HCEC 1CT (cell line): ENCODE data around the gene ZBTB5.
"Not testable (repeated sequence)": the region's sequence is repeated elsewhere in the genome, so short reads cannot be mapped to it uniquely, and the experiment has no call there.

Experiments
- DNase-seq: peaks from one replicate; pipeline ENCODE4 v3.0.0-alpha.2; 2017

ZBTB5 gene

DNA sequence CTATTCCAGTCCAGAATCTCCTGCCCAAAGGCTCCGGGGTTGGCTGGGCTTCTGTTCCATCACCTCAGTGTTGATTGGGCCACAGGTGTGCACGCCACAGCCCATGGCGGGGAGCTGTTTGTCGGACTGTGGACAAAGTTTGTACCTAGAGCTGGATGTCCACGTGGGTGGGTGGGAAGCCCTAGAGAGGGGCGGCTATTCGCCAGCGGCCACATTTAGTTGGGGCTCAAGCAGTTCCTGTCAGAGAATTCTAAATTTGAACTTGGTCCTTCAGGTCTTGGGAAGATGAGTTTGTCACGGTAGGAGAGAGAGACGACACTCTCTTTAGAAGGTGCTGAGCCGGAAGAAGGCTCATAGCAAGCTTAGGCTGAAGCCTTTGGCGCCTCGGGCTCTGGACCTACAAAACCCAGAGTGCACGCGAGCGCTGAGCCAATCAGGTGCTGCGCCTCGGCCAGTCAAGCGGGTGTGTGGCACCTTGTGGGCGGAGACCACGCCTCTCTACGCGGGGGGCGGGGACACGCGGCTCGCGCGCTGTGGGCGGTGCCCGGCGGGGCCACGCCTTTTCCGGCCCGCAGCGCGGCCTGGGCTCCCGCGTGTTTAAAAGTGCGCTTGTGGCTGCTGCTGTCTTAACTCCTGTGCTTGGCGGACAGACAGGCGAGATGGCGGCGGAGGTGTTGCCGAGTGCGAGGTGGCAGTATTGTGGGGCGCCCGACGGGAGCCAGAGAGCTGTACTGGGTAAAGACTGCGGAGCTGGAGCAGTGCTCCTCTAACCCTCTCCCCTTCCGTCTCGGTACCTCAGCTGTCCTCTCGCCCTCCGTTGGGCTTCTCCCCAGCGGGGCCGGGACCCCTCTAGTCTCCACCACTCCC, 20.4 kb upstream of the ZBTB5 start, which contains the start of gene POLR1E:
POLR1E (plus strand) TSS at position 560 of the 867 bp plus-strand sequence; CDS start at position 660, 100 bp downstream.
- DNase-seq: peak; percentile 89

DNA sequence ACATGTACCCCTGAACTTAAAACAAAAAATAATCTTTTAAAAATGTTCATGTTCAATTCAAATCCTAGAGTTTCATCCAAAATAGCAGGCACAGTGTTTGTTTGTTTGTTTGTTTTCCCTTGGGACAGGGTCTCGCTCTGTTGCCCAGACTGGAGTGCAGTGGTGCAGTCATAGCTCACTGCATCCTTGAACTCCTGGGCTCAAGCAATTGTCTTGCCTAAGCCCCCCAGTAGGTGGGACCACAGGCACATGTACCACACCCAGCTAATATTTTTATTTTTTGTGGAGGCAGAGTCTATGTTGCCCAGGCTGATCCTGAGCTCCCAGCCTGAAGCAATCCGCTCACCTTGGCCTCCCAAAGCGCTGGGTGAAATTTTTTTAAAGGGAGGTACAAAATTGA, 15.5 kb upstream of the ZBTB5 start:
- DNase-seq: no peak

DNA sequence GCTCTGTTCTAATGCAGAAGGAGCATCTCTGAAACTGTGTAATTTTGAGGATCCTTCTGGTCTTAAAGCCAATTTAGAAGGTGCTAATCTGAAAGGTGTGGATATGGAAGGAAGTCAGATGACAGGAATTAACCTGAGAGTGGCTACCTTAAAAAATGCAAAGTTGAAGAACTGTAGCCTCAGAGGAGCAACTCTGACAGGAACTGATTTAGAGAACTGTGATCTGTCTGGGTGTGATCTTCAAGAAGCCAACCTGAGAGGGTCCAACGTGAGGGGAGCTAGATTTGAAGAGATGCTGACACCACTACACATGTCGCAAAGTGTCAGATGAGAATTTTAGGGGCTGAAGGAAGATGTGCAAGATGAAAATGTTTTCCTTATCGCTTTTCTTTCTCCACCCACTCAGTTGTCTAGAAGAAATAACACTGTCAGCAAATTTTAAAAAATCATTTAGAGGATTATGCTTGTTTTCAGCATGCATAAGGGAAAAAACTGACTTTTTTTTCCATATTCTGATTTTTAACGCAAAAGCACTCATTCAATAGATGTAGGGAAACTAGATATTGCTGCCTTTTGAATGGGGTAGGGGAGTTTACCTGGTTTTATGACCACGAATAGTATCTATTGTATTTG, 12.9 kb upstream of the ZBTB5 start:
- not testable (repeated sequence) for DNase-seq

DNA sequence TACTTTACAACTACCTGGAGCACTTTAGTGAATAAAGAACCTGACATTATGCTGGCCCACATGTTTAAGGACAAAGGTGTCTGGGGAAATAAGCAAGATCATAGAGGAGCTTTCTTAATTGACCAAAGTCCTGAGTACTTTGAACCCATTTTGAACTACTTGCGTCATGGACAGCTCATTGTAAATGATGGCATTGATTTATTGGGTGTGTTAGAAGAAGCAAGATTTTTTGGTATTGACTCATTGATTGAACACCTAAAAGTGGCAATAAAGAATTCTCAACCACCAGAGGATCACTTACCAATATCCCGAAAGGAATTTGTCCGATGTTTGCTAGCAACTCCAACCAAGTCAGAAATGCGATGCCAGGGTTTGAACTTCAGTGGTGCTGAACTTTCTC, 12.2 kb upstream of the ZBTB5 start:
- DNase-seq: peak; percentile 25

DNA sequence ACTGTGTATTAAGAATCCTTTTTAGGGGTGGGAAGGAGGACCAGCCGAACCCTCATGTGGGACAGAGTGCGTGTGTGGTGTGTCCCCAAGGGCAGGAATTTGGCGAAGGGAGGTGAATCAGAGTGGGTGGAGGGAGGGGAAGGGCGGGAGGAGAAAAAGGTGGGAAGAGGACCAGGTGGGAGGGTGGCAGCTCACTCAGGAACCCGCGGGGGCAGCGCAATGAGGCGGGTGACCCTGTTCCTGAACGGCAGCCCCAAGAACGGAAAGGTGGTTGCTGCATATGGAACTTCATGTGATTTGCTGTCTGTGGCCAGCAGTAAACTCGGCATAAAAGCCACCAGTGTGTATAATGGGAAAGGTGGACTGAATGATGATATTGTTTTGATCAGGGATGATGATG, 11.7 kb upstream of the ZBTB5 start:
- no peak for DNase-seq

DNA sequence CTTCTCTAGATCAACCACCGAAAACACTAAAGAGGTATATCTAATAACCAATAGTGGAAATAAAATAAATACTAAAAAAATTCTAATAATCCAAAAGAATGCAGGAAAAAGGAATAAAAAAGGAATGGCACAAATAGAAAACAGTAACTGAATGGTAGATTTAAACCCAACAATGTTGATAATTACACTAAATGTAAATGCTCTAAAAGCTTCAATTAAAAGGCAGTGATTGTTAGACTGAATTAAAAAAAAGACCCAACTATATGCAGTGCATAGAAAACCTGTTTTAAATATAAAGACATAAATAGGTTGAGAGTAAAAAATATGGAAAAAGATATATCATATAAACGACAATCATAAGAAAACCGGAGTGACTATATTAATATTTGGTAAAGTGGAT, 9.2 kb upstream of the ZBTB5 start:
- DNase-seq: no peak

DNA sequence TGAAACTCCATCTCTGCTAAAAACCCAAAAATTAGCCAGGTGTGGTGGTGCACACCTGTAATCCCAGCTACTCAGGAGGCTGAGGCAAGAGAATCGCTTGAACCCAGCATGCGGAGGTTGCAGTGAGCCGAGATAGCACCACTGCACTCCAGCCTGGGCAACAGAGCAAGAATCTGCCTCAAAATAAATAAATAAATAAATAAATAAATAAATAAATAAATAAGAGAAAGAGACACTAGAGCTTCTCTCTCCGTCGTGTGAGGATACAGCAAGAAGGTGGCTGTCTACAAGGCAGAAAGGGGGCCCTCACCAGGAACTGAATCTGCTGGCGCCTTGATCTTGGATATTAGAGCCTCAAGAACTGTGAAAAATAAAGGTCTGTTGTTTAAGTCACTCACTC, 8.7 kb upstream of the ZBTB5 start:
- DNase-seq: not testable (repeated sequence)

DNA sequence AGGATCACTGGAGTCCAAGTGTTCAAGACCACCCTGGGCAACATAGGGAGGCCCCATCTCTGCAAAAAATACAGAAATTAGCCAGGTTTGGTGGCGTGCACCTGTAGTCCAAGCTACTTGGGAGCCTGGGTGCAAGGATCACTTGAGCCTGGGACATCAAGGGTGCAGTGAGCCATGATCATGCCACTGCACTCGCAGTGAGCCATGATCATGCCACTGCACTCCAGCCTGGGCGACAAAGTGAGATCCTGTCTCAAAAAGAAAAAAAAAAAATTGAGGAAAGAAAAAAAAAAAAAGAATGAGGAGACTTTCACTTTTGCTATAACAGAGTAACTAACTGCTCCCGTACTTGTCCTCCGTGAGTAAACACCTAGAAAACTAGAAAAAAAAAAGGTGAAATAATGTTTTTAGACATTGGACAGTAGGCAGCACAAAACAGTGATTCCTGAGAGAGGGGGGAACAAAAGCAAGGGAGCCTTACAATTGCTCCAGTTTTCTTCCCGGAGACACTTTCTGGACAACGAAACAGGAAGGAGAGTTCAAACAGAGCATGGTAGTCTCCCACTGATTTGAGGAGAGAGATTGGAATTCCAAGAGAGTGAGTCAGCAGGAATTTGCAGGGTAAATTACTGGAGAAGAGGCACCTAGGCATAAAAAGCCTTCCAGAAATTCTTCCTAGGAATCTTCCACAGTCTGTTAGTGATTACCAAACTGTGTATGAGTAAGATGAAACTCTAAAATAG, 6.9 kb upstream of the ZBTB5 start:
- peak; percentile 95 for DNase-seq

DNA sequence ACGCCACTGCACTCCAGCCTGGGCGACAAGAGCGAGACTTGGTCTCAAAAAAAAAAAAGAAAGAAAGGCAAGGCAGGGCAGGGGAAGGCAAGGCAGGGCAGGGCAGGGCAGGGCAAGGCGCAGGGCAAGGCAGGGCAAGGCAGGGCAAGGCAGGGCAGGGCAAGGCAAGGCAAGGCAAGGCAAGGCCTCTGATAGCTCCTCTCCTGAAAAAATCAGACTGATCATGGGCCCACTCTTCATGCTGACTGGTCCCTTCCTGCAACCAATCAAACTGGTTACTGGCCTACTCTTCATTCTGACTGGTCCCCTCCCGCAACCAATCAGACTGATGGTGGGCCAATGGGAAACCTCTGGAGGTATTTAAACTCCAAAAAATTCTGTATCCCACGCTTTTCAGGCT, 3.4 kb upstream of the ZBTB5 start:
- no peak for DNase-seq

DNA sequence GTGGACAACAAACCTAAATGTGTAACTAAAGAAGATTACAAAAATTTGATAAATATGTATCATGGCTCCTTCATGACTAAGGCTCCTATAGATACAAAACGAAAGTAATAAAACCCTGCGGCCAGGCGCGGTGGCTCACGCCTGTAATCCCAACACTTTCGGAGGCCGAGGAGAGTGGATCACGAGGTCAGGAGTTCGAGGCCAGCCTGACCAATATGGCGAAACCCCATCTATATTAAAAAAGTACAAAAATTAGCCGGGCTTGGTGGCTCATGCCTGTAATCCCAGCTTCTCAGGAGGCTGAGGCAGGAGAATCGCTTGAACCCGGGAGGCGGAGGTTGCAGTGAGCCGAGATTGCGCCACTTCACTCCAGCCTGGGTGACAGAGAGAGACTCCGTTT, 2.3 kb upstream of the ZBTB5 start:
- not testable (repeated sequence) for DNase-seq

DNA sequence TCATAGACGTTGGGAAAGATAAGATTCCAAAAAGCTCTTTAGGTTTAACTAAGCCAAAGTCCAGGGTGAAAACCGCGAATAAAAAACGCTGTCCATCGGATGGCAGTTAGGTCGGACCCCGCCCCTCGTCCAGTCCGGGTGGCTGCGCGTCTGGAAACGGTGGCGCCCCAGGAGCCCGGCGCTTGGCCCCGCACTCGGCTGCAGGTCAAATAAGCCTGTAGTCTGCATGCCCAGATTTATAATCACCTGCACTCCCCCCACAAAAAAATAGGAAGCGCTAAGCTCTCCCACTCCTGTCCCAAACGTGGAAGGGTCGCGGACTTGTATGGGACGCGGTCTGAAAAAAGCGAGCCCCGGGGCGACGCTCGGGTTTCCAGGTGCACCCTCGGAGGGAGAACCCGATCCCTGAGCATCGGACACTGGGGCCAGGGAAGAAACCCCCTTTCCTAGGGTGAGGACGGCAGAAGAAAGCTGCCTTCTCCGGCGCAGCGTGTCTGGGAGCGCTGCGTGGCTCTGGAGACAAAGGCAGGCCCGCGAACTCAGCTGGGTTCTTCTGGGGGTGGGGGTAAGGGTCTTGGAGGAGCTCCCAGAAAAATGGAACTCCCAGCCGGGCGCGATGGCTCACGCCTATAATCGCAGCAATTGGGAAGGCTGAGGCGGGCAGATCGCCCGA, 923 bp upstream of the ZBTB5 start:
- peak; percentile 86 for DNase-seq

DNA sequence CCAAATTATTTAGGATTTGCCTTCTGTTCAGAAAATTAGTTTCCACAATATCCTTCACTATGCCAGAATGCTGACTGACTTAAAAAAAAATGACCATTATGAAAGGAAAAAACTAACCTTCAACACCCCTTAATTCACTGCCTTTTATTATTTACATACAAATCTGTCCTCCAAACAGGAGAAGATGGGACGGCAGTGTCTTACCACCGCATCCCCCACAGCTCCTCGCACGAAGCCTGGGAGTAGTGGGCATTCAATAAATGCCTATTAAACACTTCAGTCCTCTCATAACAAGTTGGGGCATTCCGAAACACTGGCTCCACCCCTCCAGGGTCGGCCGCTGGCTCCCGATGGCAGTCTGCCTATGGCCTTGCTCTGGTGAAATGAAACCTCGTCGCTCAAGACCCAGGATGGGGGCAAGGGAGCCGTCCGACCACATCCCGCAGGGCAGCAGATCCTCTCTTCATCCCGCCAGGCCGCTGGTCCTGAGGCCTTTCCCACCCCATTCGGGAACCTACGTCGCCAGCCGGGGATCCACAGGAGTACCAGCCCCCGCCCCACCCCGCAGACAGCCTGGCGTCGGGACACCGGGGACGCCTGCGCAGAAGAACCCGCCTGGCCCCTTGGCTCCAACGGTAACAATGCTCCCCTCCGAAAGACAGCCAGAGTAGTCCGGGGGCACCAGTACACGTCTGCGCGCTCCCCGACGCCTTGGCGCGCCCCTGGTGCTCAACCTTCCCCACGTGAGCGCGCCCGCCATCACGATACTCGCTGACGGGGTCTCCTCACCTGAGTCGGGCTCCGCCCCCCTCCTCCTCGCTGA, 613 bp downstream of the ZBTB5 start:
- peak; percentile 64 for DNase-seq

DNA sequence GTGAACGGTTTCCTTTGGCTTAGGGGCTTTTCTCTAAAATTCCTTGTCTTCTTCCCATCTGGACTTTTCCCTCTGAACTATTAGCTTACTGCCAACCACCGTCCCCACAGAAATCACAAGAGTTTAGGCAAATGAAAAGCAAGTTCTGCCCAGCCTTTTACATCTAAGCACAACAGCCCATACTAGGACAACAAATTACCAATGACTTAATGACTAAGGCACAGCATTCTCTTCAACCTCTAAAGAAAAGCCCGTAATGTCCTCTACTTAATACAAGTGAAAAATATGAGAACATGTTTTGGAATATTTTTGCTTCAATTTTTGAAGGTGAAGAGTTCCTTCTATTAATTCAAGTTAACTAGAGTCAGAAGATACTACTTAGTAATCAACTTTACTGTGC, 1.2 kb downstream of the ZBTB5 start:
- no peak for DNase-seq

DNA sequence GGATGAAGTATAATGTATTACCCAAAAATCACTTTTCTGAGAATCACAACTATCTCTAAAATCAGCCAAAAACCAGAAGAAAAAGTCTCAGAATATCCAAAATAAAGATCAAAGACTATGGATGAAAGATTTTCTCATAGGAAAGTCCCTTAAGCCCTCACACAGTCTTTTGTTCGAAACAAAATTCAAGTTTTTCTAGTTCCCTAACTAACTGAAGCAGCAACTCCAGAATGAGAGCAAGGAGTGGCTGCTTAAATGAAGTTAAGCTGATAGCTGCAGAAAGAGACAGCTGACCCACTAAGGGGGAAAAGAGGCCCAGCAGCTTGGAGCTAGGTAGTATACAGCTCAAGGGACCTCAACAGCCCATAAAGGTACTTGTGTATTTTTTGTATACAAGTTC, 8.4 kb downstream of the ZBTB5 start:
- no peak for DNase-seq

DNA sequence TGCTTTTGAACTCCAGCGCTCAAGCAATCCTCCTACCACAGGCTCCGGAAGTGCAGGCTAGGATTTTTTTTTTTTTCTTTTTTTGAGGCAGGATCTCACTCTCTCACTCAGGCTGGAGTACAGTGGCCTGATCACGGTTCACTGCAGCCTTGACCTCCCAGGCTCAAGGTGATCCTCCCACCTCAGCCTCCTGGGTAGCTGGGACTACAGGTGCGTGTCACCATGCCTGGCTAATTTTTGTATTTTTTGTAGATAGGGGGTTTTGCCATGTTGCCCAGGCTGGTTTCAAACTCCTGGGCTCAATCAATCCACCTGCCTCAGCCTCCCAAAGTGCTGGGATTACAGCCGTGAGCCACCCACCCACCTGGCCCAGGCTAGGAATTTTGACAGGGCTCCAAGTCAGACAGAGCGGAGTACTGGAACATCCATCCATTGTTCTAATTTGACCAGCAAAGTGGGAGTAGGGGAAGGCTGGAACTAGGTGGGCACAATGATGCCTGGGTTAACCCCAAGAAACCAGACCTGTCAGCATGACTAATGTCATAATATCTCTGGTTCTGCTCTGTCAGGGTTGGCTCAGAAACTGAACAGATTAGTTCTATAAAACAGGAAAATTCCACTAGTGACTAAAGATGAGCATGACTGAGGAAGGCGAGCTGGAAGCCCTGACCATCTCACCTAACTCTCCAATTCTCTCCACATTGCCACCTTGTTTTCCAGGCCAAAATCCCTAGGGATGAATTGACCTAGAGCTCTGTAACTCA, 9.2 kb downstream of the ZBTB5 start:
- DNase-seq: no peak

DNA sequence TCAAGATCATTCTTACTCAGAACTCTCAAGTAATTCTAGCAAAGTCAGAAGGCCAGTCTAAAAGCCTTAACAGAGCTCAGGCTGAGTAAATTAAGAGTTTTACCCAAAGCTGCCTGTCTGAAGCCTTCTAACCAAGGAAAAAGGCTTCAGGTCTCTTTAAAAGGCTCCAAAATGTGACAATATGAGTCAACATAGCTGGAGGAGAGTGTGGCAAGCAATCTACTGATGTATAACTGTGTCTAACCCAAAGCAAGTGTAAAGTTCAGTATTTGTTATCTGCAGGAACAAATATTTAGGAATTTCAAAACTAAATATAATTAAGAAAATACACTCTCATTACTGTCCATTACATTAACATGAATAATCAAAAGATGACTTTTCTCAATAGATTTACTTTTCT, 11.0 kb downstream of the ZBTB5 start:
- DNase-seq: no peak

DNA sequence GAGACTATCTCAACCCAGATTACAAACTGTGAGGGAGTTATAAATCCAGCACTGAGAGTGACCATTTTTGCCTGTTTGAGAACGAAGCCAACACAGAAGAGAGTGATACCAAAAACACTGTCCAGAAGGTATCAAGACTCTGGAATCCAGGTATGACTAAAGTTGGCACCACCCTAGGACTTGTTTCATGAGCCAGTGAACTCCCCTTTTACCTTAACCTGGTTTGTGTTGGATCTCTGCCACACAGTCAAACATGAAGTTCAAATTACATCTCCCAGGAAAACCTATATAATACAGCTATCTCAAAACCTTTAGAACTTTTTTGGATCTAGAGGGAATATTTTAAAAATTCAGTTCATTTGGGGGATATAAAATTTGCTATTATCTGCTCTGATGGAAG, 11.4 kb downstream of the ZBTB5 start:
- no peak for DNase-seq

DNA sequence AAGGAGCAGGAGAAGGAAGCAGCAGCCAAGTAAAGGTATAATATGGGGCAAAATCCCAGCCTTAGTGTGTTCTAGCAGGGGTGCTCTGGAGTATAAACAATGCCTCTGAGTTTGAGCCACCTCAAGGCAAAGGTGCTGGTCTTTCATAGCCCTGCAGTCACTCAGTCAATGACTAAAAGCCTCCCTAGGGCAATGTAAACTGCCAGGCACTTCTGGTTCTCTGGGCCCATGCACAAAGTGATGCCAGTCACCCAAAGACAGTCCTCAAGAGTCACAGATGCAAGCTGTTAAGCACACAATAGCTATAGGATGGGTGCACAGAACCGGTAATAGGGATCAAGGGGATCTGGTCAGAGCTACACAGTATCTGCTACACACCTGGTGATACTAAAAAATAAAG, 12.6 kb downstream of the ZBTB5 start:
- no peak for DNase-seq

DNA sequence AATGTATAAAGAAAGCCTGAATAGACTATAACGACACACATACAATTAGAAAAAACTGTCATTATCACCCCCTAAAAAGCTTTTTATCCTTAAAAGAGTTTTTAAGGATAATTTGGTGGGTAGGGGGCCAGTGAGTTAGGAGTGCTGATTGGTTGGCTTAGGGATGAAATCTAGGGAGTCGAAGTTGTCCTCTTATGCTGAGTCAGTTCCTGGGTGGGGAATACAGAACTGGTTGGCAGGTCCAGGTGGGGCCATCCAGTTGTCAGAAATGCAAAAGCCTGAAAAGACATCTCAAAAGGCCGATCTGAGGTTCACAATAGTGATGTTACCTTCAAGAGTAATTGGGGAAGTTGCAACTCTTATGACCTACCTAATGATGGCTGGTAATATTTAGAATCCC, 13.6 kb downstream of the ZBTB5 start:
- no peak for DNase-seq

DNA sequence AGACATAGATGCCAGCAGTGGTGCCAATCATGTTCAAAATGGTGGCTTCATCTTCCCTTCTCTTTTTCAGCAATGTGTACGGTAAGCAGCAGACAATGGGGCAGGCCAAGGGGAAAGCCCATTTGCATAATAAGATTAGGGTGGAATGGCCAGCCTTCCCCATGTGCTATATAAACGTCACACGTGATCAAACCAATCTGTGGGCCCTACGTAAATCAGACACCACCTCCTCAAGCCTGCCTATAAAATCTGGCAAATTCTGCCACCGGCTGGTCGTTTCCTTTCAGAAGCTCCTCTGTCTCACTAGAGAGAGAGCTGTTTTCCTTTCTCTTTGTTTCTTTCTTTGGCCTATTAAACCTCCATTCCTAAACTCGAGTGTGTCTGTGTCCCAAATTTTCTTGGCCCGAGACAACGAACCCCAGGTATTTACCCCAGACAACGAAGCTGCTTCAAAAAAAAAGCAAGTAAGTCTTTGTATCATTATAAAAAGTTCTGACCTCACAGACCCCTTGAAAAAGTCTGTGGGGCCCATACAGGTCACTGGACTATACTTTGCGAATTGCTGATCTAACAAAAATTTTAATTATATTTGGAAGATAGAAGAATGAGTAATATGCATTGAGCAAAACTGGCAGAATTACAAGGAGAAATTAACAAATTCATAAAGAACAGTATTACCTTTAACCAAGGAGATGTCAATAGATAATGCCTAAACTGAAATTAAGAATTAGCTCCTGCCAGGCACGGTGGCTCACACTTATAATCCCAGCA, 15.2 kb downstream of the ZBTB5 start:
- DNase-seq: no peak

DNA sequence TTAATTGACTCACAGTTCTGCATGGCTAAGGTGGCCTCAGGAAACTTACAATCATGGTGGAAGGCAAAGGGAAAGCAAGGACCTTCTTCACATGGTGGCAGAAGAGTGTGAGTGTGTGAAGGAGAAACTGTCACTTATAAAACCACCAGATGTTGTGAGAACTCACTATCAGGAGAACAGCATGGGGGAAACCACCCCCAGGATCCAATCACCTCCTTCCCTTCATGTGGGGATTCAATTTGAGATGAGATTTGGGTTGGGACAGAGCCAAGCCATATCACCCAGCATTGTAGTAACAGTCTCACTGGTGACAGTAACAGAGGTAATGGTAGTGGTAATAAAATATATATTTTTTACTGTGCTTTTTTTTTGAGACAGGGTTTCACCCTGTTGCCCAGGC, 18.1 kb downstream of the ZBTB5 start:
- no peak for DNase-seq
